Keratinocyte (primary cell): ENCODE measurements around the gene ANKRD31. TPM values are rescaled to one million over a fixed set of nuclear protein-coding genes. Genes with fewer than 3 reads are reported as not detected.
"Not testable (repeated sequence)": the region's sequence is repeated elsewhere in the genome, so short reads cannot be mapped to it uniquely, and the experiment has no call there.

ENCODE experiments used
- DNase-seq: peaks from one replicate; pipeline ENCODE4 v3.0.0-alpha.2; 2011; ENCODE audit warnings: low read depth, missing footprints, low spot score
- FAIRE-seq: peaks from 2 replicates; lab custom pipeline; 2011; peaks lifted over from hg19 to GRCh38; lab: Jason Lieb, UNC
- H2AFZ ChIP-seq: 2 replicates; pipeline ENCODE4 v1.6.0; 2012; ENCODE audit warnings: low read length, control low read depth, inconsistent platforms; ENCODE audit not compliant: control insufficient read depth
- H3K27ac ChIP-seq: 2 replicates; pipeline ENCODE4 v1.5.1; 2011; ENCODE audit warnings: low read length; ENCODE audit not compliant: control insufficient read depth, insufficient read depth
- H3K27me3 ChIP-seq: 3 replicates; pipeline ENCODE4 v1.6.0; 2011; ENCODE audit warnings: low read length; ENCODE audit not compliant: control insufficient read depth, insufficient read depth; ENCODE audit errors: extremely low read depth
- H3K36me3 ChIP-seq, 2 experiments: 2 replicates in 1 of 2; 3 replicates in 1 of 2; pipeline ENCODE4 v1.5.1; 2011; ENCODE audit warnings: low read length in 2 of 2, mild to moderate bottlenecking in 1 of 2; ENCODE audit not compliant: control insufficient read depth in 2 of 2, insufficient read depth in 2 of 2; ENCODE audit errors: extremely low read depth in 1 of 2
- H3K4me1 ChIP-seq: 3 replicates; pipeline ENCODE4 v1.5.1; 2011; ENCODE audit warnings: low read length; ENCODE audit not compliant: control insufficient read depth, insufficient read depth; ENCODE audit errors: extremely low read depth
- H3K4me2 ChIP-seq: 3 replicates; pipeline ENCODE4 v1.6.0; 2011; ENCODE audit warnings: low read depth, low read length; ENCODE audit not compliant: control insufficient read depth, insufficient read depth; ENCODE audit errors: extremely low read depth
- H3K4me3 ChIP-seq, 3 experiments: fragments of 200-600 bp in 1 of 3; sonication (generic) in 1 of 3; 2 replicates in 2 of 3; 3 replicates in 1 of 3; pipeline ENCODE4 v1.5.1; 2011 to 2016; ENCODE audit warnings: low read length in 3 of 3, mild to moderate bottlenecking in 3 of 3, control low read depth in 2 of 3, inconsistent platforms in 1 of 3, low read depth in 1 of 3, mixed read lengths in 1 of 3, mixed run types in 1 of 3, moderate library complexity in 1 of 3; ENCODE audit not compliant: control insufficient read depth in 2 of 3, insufficient read depth in 2 of 3; ENCODE audit errors: extremely low read depth in 1 of 3
- H3K79me2 ChIP-seq: 2 replicates; pipeline ENCODE4 v1.6.0; 2012; ENCODE audit warnings: low read length; ENCODE audit not compliant: control insufficient read depth, insufficient read depth
- H3K9ac ChIP-seq: 3 replicates; pipeline ENCODE4 v1.6.0; 2011; ENCODE audit warnings: low read length; ENCODE audit not compliant: control insufficient read depth, insufficient read depth; ENCODE audit errors: extremely low read depth
- H3K9me1 ChIP-seq: 3 replicates; pipeline ENCODE4 v1.6.0; 2011; ENCODE audit warnings: low read length; ENCODE audit not compliant: control insufficient read depth, insufficient read depth; ENCODE audit errors: extremely low read depth
- H3K9me3 ChIP-seq: 2 replicates; pipeline ENCODE4 v1.5.1; 2012; ENCODE audit warnings: low read depth, low read length; ENCODE audit not compliant: control insufficient read depth
- H4K20me1 ChIP-seq: 3 replicates; pipeline ENCODE4 v1.6.0; 2011; ENCODE audit warnings: low read length; ENCODE audit not compliant: control insufficient read depth, insufficient read depth; ENCODE audit errors: extremely low read depth
- CTCF ChIP-seq, 3 experiments: IDR thresholded peaks in 1 of 3; conservative IDR thresholded peaks in 1 of 3; optimal IDR thresholded peaks in 1 of 3; 2 replicates in 2 of 3; 3 replicates in 1 of 3; pipeline versions ENCODE3 to v1.5.1; 2011; ENCODE audit warnings: low read length in 3 of 3, mild to moderate bottlenecking in 3 of 3, moderate library complexity in 2 of 3, control low read depth in 1 of 3, inconsistent platforms in 1 of 3; ENCODE audit not compliant: insufficient read depth in 2 of 3; ENCODE audit errors: extremely low read depth in 1 of 3
- EZH2 ChIP-seq: IDR thresholded peaks from one replicate; pipeline ENCODE4 v1.6.1; 2012; ENCODE audit warnings: inconsistent platforms, mild to moderate bottlenecking, low read length, moderate library complexity
- dilution Hi-C: fragments of 300-500 bp; cut with MboI; formaldehyde crosslinking; loops from one replicate; pipeline ENCODE4 v1.7.0; 2020; ENCODE audit warnings: low sequenced_read_pairs; ENCODE audit not compliant: extremely low pct_ligation_motif_present
- polyA plus RNA-seq, 5 experiments: library from polyadenylated mRNA; depleted of rRNA in 3 of 5; stranded (reverse) in 3 of 5; stranded (forward) in 1 of 5; unstranded in 1 of 5; fragments of >200 nt; gene quantifications; 1 replicate in 1 of 5; 2 replicates in 3 of 5; 3 replicates in 1 of 5; pipeline versions ENCODE4 v1.2.1 to v1.2.3, GENCODE V29; 2011 to 2012; ENCODE audit warnings: missing spikeins in 2 of 5, low read depth in 1 of 5, low replicate concordance in 1 of 5

Gene ANKRD31
- polyA plus RNA-seq, 1 donor (not counting 4 experiments of a cell fraction or from before 2014, with no cell fraction given) = 0.18 TPM

GRCh38 chr5:75167345-75167744 lies 69.3 kb downstream of the ANKRD31 start:
- Histone ChIP-seq H3K27me3 (no peaks in the 10 kb centered on the region), H3K4me3 (no peak overlapping the region), H3K4me1 (no peaks in the 10 kb centered on the region), H3K27ac (no peak overlapping the region), H3K9me1 (no peaks in the 10 kb centered on the region), H3K79me2 (no peaks in the 10 kb centered on the region), H3K4me2 (no peak overlapping the region), H2AFZ (no peak overlapping the region), H3K36me3 (no peaks in the 10 kb centered on the region), H3K9me3 (no peaks in the 10 kb centered on the region), H3K9ac (no peak overlapping the region), H4K20me1 (no peaks in the 10 kb centered on the region)
- dilution Hi-C loops = no loop called here
- no peak for DNase-seq
- peak in 2 of 3 experiments; percentile 60 to 62 for TF ChIP-seq CTCF (optimal IDR thresholded peaks at IDR 0.05 in 1 of 3, IDR thresholded peaks at IDR 0.05 in 1 of 3, conservative IDR thresholded peaks at IDR 0.05 in 1 of 3; ENCODE audit: extremely low read depth in 1 of 3, insufficient read depth in 2 of 3, low read length in 3 of 3)
- no peak for TF ChIP-seq EZH2
- no peak for FAIRE-seq

GRCh38 chr5:75161508-75161907 lies 75.2 kb downstream of the ANKRD31 start:
- H3K4me3 ChIP-seq, H2AFZ ChIP-seq, H3K4me1 ChIP-seq, H3K9ac ChIP-seq, H4K20me1 ChIP-seq, H3K9me3 ChIP-seq, H3K79me2 ChIP-seq, FAIRE-seq, H3K27me3 ChIP-seq, DNase-seq, H3K9me1 ChIP-seq, H3K36me3 ChIP-seq, H3K27ac ChIP-seq, dilution Hi-C loops, H3K4me2 ChIP-seq: not testable (repeated sequence)

GRCh38 chr5:75156585-75156984 lies 80.1 kb downstream of the ANKRD31 start:
- Histone ChIP-seq H3K9me1 (no peaks in the 10 kb centered on the region), H3K27ac (no peak overlapping the region), H4K20me1 (no peaks in the 10 kb centered on the region), H3K9me3 (no peaks in the 10 kb centered on the region), H3K9ac (no peak overlapping the region), H3K4me2 (no peak overlapping the region), H2AFZ (no peak overlapping the region), H3K79me2 (no peaks in the 10 kb centered on the region), H3K4me1 (peaks cover 9% of the 10 kb centered on the region), H3K27me3 (no peaks in the 10 kb centered on the region), H3K4me3 (no peak overlapping the region), H3K36me3 (no peaks in the 10 kb centered on the region)
- dilution Hi-C loops = no loop called here
- no peak for DNase-seq
- no peak for TF ChIP-seq EZH2
- peak in 2 of 3 experiments; percentile 12 to 37 for TF ChIP-seq CTCF (optimal IDR thresholded peaks at IDR 0.05 in 1 of 3, IDR thresholded peaks at IDR 0.05 in 1 of 3, conservative IDR thresholded peaks at IDR 0.05 in 1 of 3; ENCODE audit: extremely low read depth in 1 of 3, insufficient read depth in 2 of 3, low read length in 3 of 3)
- FAIRE-seq = no peak
